ENCODE data around the gene TBCE.

The TBCE gene, protein sequence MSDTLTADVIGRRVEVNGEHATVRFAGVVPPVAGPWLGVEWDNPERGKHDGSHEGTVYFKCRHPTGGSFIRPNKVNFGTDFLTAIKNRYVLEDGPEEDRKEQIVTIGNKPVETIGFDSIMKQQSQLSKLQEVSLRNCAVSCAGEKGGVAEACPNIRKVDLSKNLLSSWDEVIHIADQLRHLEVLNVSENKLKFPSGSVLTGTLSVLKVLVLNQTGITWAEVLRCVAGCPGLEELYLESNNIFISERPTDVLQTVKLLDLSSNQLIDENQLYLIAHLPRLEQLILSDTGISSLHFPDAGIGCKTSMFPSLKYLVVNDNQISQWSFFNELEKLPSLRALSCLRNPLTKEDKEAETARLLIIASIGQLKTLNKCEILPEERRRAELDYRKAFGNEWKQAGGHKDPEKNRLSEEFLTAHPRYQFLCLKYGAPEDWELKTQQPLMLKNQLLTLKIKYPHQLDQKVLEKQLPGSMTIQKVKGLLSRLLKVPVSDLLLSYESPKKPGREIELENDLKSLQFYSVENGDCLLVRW

DNA sequence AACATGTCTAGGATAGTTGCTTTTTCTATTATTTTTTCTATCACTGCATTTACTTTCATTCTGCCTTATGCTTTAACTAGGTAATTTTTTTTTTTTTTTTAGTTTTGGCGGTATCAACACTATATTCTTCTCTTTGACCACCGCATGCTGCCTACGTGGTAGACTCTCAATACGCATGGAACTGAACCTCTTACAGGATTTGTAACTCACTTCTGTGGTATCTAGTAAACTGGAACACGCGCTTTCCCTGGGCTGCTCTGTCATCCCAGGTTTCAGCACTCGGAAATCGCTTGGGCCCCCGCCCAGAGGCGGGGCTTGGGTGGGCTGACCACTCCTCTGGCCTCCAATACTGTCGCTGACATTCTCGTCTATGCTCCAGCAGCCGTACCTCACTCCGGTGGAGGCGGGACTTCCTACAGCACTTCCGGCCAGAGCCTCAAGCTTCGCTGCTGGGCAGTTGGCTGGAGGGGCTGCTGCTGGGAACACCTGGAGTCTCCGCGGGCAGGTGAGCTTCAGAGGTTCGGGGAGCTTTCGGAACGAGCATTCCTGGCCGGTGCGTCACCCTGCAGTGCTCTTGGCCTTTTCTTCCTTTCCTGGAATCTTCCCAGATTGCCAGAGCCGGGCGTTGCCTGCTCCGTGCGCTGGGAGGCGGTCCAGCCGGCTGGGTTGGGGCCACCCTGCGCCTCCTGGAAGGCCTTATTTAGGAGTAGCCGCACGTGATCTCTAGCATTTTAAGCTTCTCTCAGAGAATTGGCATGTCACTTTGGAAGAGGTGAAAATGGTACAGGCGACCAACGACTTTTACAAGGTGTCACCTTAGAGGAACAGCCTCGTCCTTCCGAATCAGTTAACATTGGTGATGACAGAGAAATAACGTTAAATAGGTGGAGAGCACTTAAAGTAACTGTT, at the start of gene TBCE:
Gene TBCE, plus strand, starts transcription at position 428 of the 909 bp plus-strand sequence. CDS start 12,623 bp downstream, outside the sequence.
- DNase-seq = peak; percentile 82

DNA sequence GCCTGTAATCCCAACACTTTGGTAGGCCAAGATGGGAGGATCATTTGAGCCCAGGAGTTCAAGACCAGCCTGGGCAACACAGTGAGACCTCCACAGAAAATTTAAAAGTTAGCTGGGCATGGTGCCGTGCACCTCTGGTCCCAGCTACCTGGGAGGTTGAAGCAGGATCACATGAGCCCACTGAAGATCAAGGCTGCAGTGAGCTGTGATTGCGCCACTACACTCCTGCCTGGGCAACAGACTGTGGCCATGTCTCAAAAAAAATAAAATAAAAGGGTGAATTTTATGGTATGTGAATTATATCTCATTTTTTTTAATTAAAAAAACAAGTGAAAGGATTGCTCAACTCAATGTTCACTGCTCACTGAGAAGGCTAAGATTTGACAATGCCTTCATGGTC, 48.0 kb upstream of the TBCE start:
- no peak for DNase-seq

DNA sequence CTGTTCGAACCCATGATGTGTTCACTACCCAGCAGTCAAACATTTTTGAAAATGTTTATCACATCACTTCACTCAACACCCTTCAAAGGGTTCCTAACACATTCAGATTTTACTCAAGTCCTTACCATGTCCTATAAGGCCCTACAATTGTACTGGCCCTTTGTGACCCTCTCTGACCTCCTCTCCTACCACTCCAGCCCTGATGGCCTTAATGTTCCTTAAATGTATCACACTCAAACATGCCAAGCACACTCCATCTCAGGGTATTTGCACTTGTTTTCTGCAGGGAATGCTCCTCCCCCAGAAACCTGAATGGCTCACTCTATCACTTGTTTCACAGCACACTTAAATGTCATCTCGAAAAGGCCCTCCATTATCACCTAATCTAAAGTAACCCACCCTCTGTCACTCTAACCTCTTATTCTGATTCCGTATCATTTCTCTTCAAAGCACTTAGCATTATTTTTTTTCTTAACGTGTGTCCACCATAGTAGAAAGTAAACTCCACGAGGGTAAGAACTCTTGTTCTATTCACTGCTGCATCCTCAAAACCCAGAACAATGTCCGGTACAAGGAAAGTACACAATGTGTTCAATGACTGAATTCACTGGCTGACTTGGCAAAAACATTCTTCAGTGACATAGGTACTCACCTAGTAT, 46.6 kb upstream of the TBCE start:
- no peak for DNase-seq

DNA sequence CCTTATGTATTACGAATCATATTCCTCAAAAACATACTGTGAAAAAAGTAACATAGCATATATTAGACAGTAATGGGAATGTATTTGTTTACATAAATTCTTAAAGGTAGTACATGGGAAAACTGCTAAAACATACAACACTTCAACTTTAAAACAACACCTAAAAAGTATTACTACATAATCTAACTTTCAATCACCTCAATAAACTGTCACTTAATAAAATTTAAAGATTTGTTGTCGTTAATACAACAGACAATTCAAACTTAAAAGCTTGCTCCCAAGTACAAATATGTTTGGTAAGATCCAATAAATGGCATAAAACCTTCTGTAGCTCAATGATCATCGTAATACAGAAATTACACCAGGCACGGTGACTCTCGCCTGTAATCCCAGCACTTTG, 42.9 kb upstream of the TBCE start:
- no peak for DNase-seq

DNA sequence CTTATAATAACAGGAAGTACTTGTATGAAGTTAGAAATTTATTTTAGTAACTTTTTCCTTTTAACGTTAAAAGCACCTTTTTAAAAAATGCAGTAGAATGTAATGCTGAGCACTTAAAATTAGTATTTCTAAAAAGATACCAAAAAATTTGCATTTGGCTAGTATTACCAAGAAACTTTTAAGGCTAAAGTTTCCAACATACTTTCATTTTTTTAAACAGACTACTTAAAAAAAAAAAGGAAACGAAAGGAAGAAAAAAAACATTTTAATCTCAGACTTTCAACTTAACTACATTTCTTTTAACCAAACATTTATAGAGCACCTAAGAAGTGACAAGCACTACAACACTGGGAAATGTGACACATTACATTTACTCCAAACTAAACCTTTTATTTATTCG, 42.1 kb upstream of the TBCE start:
- no peak for DNase-seq

DNA sequence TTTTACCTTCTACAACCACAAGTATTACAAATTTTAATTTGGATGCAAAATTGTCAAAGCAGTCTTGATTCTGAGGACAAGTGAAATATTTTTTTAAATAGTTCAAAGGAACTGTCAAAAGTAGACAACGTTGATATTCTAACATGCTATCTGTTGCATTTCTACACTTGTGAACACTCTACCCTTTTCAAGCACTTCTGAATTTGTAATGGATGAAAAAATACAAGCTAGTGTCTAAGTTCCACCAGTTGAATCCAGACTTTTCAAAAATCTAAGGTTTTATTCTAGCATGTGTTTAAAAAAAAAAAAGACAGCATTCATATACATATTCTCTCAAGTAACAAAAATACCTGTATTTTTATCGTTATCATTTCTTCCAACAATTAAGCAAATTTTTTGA, 41.4 kb upstream of the TBCE start:
- no peak for DNase-seq

DNA sequence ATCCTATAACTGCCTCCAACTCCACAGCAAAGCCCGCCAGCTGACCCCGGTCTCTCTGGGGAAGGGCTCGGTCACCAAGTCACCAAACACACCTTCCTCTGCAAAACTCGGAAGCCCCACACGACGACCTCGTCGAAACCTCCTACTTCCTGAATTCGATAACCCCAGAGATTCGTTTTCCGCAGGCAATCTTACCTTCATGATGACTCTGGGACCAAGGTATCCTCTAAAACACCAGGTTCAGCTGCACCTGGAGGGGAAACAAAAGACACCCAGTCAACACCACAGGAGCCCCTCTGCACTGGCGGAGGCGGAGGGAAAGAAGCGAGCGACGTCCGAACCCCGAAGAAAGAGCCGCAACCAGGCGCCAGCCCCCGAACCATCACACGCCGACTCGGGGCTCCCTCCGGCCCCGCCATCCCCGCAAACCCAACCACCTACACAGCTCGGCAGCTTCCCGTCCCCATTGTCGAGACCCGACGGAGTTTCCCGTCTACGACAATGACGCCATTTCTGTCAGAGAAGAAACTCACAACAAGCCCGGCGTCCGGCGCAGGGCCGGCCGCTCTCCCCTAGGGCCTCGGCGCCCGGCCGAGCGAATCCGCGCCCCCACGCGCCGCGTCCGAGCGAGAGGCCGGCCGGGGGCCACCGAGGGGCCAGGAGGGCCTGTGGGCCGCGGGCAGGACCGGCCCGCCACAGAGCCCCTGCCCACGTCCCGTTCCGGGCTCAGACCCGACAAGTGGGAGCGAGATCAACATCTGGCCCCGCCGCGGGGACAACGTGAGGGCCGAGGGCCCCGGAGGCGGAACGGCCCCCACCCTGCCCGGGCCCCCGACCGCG, 40.3 kb upstream of the TBCE start:
- no peak for DNase-seq

DNA sequence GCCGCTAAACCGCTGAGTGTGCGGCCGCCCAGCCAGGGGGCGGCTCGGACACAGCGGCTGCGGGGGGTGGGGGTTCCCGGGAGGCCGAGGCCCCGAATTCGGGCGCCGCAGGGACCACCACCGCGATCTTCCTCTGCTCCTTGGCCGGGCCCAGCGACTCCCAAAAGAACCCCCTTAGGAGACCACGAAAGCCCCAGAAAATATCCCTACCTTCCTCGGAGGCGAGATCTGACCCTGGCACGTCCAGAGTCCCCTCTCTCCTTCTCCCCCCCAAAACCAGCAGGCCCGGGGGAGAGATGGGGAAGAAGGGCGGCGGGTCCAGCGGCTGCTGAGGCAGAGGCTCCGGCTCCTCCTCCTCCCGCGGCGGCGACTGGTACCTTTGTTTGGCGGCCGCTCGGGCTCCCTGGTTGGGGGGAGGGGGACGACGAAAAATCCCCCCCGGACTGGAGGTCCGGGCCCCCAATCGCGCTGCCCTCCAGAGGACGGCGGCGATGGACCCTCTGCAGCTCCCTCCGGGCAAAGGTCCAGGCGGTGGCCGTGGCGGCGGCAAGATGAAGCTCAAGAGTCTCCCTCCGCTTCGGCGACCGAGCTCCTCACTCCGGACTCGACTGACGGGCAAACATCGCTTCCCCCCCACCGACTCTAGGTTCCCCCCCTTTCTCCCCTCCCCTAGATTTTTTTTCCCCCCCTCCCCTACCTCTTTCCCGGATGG, 39.5 kb upstream of the TBCE start, which contains the start of gene ARID4B:
Gene ARID4B, minus strand, starts transcription at position 621 of the 712 bp plus-strand sequence. CDS start 1,260 bp downstream, outside the sequence.
- DNase-seq = no peak

DNA sequence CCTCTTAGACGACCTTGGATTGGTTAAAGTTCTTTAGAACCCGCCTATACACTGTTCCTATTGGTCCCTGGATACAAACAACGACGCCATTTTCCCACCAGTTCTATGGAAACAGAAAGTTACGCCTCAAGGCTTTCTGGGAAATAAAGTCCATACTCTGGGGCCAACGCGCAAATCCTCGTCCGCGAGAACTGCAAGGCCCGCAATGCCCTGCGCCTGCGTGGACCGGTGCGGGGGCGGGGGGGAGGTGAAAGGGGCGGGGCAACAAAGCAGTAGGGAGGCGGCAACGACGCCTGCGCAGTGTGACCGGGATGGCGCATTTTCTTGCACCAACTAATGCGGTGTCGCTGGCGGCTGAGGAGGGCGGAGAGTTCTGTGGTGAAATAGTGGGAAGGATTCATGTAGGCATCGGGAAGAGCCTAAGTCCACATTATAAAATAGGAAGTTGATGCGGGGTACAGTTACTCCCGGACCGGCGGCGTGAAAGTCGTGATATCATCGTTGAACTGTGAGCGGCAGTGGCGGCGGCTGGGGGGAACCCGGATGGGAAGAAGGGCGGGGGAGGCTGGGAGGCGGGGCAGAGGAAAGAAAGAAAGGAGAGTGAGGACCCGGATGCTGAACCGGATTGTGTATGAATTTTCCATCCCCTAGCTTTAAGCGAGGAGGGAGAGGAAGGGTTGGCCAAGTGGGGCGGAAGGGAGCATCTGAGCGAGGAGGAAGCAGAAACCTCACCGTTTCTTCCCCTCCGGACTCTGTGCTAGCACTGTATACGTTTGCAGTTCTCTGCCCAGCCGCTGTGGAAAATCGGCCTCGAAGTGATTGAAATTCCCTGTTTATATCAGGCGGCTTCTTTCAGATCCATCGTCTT, 38.7 kb upstream of the TBCE start, which contains the start of gene GGPS1:
Gene GGPS1, plus strand, starts transcription at position 300 of the 868 bp plus-strand sequence. CDS start 6,695 bp downstream, outside the sequence.
- DNase-seq = peak; percentile 92

- DNase-seq = no peak
Measured at GRCh38 chr1:235329139-235329902, 37.9 kb upstream of the TBCE start.

DNA sequence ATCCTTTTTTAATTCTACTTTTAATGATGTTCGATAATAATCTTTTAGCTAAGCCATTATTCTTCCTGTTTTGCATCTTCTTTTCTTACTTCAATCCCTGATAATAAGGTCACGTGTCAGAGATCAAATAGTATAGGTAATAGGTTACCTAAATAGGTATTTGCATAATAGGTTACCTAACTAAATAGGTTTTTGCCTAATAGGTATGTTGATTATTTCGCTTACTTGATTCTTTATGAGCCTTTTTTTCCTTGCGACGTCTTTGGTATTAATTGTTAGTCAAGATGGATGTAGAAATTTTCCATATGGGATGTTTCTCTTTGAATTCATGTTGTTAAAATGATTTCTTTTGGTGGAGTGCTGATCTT, 36.3 kb upstream of the TBCE start:
- no peak for DNase-seq

GRCh38 chr1:235331401-235331800, 35.8 kb upstream of the TBCE start:
- no peak for DNase-seq

DNA sequence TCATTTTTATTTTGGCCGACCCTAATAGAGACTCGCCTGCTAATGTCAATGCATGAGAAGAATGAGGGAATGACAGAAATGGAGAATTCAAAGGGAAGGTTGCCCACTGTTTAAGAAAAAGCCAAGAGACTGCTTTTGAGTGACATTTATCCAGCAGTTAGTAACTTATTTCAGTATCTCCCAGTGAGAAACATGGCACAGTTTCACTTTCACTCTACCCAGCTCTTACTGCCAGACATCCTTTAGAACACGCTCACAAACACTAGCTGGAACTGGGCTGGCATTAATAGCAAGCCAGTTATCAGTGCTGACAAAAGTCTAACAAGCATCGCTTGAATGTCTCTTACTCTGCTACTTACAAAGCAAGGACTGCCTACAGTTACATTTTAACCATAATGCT, 30.3 kb upstream of the TBCE start:
- no peak for DNase-seq

GRCh38 chr1:235339746-235340145, 27.5 kb upstream of the TBCE start:
- DNase-seq = no peak

DNA sequence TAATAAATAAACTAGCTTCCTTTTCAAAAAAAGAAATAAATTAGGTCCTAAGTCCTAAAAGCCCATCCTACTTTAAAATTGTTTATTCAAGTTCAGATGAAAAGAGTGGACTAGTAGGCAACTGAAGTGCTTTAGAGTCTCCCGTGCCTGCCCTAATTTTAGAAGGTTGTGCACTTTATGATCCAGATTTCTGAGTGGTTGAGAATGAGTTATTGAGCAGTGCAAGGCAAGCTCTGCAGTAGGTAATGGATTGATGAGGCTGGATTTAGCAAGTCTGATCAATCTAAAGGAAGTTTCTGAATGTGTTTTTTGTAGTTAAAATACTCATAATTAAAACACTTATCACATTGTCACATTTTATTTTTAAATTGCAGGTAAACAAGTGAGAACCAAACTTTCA, 25.9 kb upstream of the TBCE start:
- no peak for DNase-seq

GRCh38 chr1:235342039-235342438, 25.2 kb upstream of the TBCE start:
- no peak for DNase-seq

DNA sequence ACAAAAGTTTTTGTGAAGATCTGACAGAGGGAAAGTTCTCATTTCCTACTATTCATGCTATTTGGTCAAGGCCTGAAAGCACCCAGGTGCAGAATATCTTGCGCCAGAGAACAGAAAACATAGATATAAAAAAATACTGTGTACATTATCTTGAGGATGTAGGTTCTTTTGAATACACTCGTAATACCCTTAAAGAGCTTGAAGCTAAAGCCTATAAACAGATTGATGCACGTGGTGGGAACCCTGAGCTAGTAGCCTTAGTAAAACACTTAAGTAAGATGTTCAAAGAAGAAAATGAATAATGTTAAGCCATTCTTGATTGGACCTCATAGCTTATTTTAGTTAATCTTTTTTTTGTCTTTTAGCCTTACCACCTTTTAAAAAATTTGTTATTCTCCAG, 24.8 kb upstream of the TBCE start:
- DNase-seq = no peak

DNA sequence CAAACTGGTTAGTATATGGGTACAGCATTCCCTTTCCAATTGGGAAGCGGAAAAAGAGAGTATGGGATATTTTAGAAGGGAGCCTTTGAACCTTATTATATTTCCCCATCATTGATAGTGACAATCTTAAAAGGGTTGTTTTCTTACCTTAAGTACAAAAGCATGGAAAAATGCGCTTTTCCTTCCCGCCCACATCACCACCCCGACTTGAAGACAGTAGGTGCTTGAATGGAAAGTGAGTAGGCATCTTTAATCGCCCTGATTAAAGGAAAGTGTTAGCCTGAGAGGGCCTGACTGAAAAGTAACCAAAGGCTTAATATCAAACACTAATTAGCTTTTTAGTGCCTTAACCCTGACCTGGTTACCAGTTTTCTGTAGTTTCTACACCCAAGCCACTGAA, 23.5 kb upstream of the TBCE start:
- no peak for DNase-seq

GRCh38 chr1:235351441-235351840, 15.8 kb upstream of the TBCE start:
- DNase-seq = no peak

- DNase-seq = no peak
Measured at GRCh38 chr1:235351898-235352297, 15.3 kb upstream of the TBCE start.
